HG02970 (cell line): ENCODE measurements around the gene TUBB6.
A peak's percentile ranks its signal among the peaks of the same experiment; 100 is the strongest.

Source experiments
- ATAC-seq: cut with Tn5 transposase; IDR thresholded peaks from one replicate; pipeline ENCODE4 v1.9.1; 2021; ENCODE audit warnings: mild to moderate bottlenecking, moderate library complexity, moderate number of reproducible peaks; ENCODE audit not compliant: unreplicated experiment, low FRiP score

Gene TUBB6

GRCh38 chr18:12290086-12290485 lies 18.0 kb upstream of the TUBB6 start:
- no peak for ATAC-seq

GRCh38 chr18:12291161-12291560 lies 16.9 kb upstream of the TUBB6 start:
- ATAC-seq, result no peak

- no peak for ATAC-seq
Measured at GRCh38 chr18:12291690-12292089, 16.4 kb upstream of the TUBB6 start.

GRCh38 chr18:12293831-12294230 lies 14.2 kb upstream of the TUBB6 start:
- ATAC-seq, result no peak

GRCh38 chr18:12295389-12296086 lies 12.5 kb upstream of the TUBB6 start:
- ATAC-seq, result no peak

GRCh38 chr18:12296087-12296403 lies 12.0 kb upstream of the TUBB6 start:
- no peak for ATAC-seq

- no peak for ATAC-seq
Measured at GRCh38 chr18:12296457-12296856, 11.6 kb upstream of the TUBB6 start.

- no peak for ATAC-seq
Measured at GRCh38 chr18:12299862-12300261, 8.2 kb upstream of the TUBB6 start.

GRCh38 chr18:12301263-12302005 lies 6.6 kb upstream of the TUBB6 start:
- ATAC-seq, result no peak

- ATAC-seq, result no peak
Measured at GRCh38 chr18:12302391-12303147, 5.5 kb upstream of the TUBB6 start.

GRCh38 chr18:12304351-12305210 lies 3.5 kb upstream of the TUBB6 start:
- no peak for ATAC-seq

GRCh38 chr18:12305211-12305610 lies 2.8 kb upstream of the TUBB6 start:
- no peak for ATAC-seq

GRCh38 chr18:12305930-12306629 lies 2.0 kb upstream of the TUBB6 start:
- ATAC-seq, result no peak

GRCh38 chr18:12306752-12307700 lies 1.0 kb upstream of the TUBB6 start:
- ATAC-seq, result no peak

GRCh38 chr18:12308386-12309100 lies 502 bp downstream of the TUBB6 start:
- ATAC-seq, result peak; percentile 43

GRCh38 chr18:12309683-12310198 lies 1.7 kb downstream of the TUBB6 start:
- no peak for ATAC-seq

- no peak for ATAC-seq
Measured at GRCh38 chr18:12310762-12311161, 2.7 kb downstream of the TUBB6 start.

GRCh38 chr18:12312976-12313375 lies 4.9 kb downstream of the TUBB6 start:
- no peak for ATAC-seq
